ENCODE results near the gene LINGO1. TPM values are rescaled to one million over a fixed set of nuclear protein-coding genes. Genes with fewer than 3 reads are reported as not detected.

LINGO1 gene
- total RNA-seq, 1 donor from 2014 or later = 18.8 TPM

GRCh38 chr15:77578641-77579372, 53.9 kb downstream of the LINGO1 start:
- Mint-ChIP-seq H3K4me1 (ENCODE audit: unreplicated experiment) (no peaks in the 10 kb centered on the region), H3K9me3 (ENCODE audit: unreplicated experiment) (no peaks in the 10 kb centered on the region), H3K27me3 (ENCODE audit: unreplicated experiment) (peaks cover 19% of the 10 kb centered on the region), H3K4me3 (ENCODE audit: unreplicated experiment) (no peak overlapping the region), H3K27ac (ENCODE audit: unreplicated experiment) (no peak overlapping the region), H3K36me3 (ENCODE audit: low read depth, unreplicated experiment) (no peaks in the 10 kb centered on the region)
- TF ChIP-seq, protein P1, sequence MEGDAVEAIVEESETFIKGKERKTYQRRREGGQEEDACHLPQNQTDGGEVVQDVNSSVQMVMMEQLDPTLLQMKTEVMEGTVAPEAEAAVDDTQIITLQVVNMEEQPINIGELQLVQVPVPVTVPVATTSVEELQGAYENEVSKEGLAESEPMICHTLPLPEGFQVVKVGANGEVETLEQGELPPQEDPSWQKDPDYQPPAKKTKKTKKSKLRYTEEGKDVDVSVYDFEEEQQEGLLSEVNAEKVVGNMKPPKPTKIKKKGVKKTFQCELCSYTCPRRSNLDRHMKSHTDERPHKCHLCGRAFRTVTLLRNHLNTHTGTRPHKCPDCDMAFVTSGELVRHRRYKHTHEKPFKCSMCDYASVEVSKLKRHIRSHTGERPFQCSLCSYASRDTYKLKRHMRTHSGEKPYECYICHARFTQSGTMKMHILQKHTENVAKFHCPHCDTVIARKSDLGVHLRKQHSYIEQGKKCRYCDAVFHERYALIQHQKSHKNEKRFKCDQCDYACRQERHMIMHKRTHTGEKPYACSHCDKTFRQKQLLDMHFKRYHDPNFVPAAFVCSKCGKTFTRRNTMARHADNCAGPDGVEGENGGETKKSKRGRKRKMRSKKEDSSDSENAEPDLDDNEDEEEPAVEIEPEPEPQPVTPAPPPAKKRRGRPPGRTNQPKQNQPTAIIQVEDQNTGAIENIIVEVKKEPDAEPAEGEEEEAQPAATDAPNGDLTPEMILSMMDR (IDR thresholded peaks at IDR 0.05; ENCODE audit: unreplicated experiment) = no peak
- DNase-seq (ENCODE audit: low spot score) = no peak

- Mint-ChIP-seq H3K9me3 (ENCODE audit: unreplicated experiment) (no peaks in the 10 kb centered on the region), H3K36me3 (ENCODE audit: low read depth, unreplicated experiment) (no peaks in the 10 kb centered on the region), H3K27me3 (ENCODE audit: unreplicated experiment) (peaks cover 19% of the 10 kb centered on the region), H3K4me1 (ENCODE audit: unreplicated experiment) (no peaks in the 10 kb centered on the region), H3K27ac (ENCODE audit: unreplicated experiment) (no peak overlapping the region), H3K4me3 (ENCODE audit: unreplicated experiment) (no peak overlapping the region)
- no peak for DNase-seq (ENCODE audit: low spot score)
- TF ChIP-seq, protein P1 (IDR thresholded peaks at IDR 0.05; ENCODE audit: unreplicated experiment) = no peak
Observed at GRCh38 chr15:77577366-77577950, 55.3 kb downstream of the LINGO1 start.

GRCh38 chr15:77576538-77576937, 56.2 kb downstream of the LINGO1 start:
- H3K27ac Mint-ChIP-seq (ENCODE audit: unreplicated experiment) = no peak overlapping the region
- no peak for DNase-seq (ENCODE audit: low spot score)

DNA sequence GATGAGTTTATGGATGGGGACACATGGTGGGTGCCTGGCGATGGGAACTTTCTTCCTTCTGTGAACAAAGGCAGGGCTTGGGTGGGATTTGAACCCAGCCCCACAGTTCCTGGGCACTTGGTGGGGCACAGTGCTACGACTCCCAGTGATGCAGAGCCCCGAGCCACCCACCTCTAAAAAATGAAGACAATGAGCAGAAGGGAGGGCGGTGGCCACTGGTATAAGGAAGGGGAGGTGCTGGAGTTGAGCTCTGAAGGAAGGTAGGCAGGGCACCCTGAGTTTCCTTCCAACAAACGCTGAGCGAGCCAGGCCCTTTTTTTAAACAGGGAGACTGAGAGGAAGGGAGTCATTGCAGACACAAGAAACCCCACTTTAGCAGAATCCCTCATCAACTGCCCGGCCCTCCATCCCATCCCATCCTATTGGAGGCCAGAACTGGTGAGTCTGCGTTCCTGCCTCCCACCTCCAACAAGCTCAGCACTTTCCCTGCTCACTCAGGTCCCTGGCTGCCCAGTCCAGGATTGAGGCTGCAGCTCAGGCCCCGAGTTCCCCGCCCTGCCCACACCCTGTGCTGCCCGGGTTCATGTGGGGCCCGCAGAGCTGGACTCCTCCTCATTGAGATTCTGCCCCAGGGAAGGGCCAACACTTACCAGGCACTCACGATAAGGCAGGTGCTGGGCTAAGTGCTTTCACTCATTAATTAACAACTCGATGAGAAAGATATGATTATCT, 57.3 kb downstream of the LINGO1 start:
- Mint-ChIP-seq H3K36me3 (ENCODE audit: low read depth, unreplicated experiment) (no peaks in the 10 kb centered on the region), H3K4me1 (ENCODE audit: unreplicated experiment) (no peaks in the 10 kb centered on the region), H3K27me3 (ENCODE audit: unreplicated experiment) (peaks cover 14% of the 10 kb centered on the region), H3K4me3 (ENCODE audit: unreplicated experiment) (no peak overlapping the region), H3K27ac (ENCODE audit: unreplicated experiment) (no peak overlapping the region), H3K9me3 (ENCODE audit: unreplicated experiment) (no peaks in the 10 kb centered on the region)
- no peak for DNase-seq (ENCODE audit: low spot score)
- TF ChIP-seq, protein P1 (IDR thresholded peaks at IDR 0.05; ENCODE audit: unreplicated experiment) = no peak

More at GRCh38 chr15:77576538-77576937, 56.2 kb downstream of the LINGO1 start:
- H3K36me3 Mint-ChIP-seq (ENCODE audit: low read depth, unreplicated experiment) = no peaks in the 10 kb centered on the region
- H3K4me1 Mint-ChIP-seq (ENCODE audit: unreplicated experiment) = no peaks in the 10 kb centered on the region
- H3K9me3 Mint-ChIP-seq (ENCODE audit: unreplicated experiment) = no peaks in the 10 kb centered on the region
- peaks cover 19% of the 10 kb centered on the region for H3K27me3 Mint-ChIP-seq (ENCODE audit: unreplicated experiment)
- no peak overlapping the region for H3K4me3 Mint-ChIP-seq (ENCODE audit: unreplicated experiment)
- TF ChIP-seq, protein P1 (IDR thresholded peaks at IDR 0.05; ENCODE audit: unreplicated experiment) = no peak

Measured in endothelial cell (in vitro differentiated cells).